Stimulated activated effector memory CD8-positive, alpha-beta T cell treated with anti-CD3 and anti-CD28 coated beads, Interleukin-12 subunit alpha, Interleukin-12 subunit beta, amount 100 ng/mL, for 72 hours (primary cell): ENCODE data around the gene SFMBT1.
"Not testable (repeated sequence)": the region's sequence is repeated elsewhere in the genome, so short reads cannot be mapped to it uniquely, and the experiment has no call there.

Source experiments
- ATAC-seq: fragments of 150-1000 bp; cut with Tn5 transposase; 2 replicates; pipeline ENCODE4 v1.10.0; 2021
- DNase-seq, 2 donors: peaks; one replicate each; pipeline ENCODE4 v3.0.0; 2021 to 2022; ENCODE audit warnings: low spot score in 2 of 2
- H3K27ac Mint-ChIP-seq: one replicate; pipeline ENCODE4 v1.8.0; 2022; ENCODE audit warnings: mild to moderate bottlenecking, mixed read lengths
- H3K36me3 Mint-ChIP-seq: one replicate; pipeline ENCODE4 v1.8.0; 2022; ENCODE audit warnings: mild to moderate bottlenecking, mixed read lengths
- H3K4me1 Mint-ChIP-seq: one replicate; pipeline ENCODE4 v1.8.0; 2022; ENCODE audit warnings: mixed read lengths
- H3K4me3 Mint-ChIP-seq: one replicate; pipeline ENCODE4 v1.8.0; 2022; ENCODE audit warnings: mild to moderate bottlenecking, mixed read lengths
- H3K9me3 Mint-ChIP-seq: one replicate; pipeline ENCODE4 v1.8.0; 2022; ENCODE audit warnings: mixed read lengths

Gene SFMBT1

DNA sequence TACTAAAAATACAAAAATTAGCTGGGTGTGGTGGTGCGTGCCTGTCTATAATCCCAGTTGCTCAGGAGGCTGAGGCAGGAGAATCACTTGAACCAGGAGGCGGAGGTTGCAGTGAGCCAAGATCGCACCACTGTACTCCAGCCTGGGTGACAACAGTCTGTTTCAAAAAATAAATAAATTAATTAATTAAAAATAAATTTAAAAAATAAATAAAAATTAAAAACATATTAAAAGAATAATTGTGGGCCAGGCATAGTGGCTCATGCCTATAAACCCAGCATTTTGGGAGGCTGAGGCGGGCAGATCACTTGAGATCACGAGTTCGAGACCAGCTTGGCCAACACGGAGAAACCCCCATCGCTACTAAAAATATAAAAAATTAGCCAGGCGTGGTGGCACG is 11.5 kb downstream of the SFMBT1 start:
- H3K36me3 Mint-ChIP-seq, DNase-seq, H3K4me3 Mint-ChIP-seq, ATAC-seq, H3K27ac Mint-ChIP-seq, H3K9me3 Mint-ChIP-seq: not testable (repeated sequence)
- H3K4me1 Mint-ChIP-seq = peaks cover 45% of the 10 kb centered on the region

DNA sequence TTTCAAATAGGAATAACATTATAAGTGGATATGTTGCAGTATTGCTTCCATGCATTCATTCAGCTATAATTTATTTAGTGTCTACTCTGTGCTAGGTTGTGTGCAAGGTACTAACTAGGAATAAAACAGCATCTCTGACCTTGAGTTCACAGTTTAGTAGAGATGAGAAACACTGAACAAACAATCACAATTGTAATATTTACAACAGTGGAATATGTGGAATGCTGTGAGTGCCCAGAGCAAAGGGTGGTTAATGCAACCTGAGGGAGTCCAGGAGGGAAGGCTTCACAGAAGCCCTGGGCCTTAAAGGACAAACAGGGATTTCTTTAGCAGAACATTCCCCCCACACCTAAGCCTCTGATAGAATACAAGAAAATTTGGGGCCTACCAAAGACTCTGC is 13.3 kb downstream of the SFMBT1 start:
- no peak for DNase-seq
- H3K4me3 Mint-ChIP-seq = no peak overlapping the region
- H3K4me1 Mint-ChIP-seq = peaks cover 29% of the 10 kb centered on the region
- no peak for ATAC-seq
- H3K27ac Mint-ChIP-seq = no peak overlapping the region
- H3K9me3 Mint-ChIP-seq = no peaks in the 10 kb centered on the region
- peaks cover 5% of the 10 kb centered on the region for H3K36me3 Mint-ChIP-seq

DNA sequence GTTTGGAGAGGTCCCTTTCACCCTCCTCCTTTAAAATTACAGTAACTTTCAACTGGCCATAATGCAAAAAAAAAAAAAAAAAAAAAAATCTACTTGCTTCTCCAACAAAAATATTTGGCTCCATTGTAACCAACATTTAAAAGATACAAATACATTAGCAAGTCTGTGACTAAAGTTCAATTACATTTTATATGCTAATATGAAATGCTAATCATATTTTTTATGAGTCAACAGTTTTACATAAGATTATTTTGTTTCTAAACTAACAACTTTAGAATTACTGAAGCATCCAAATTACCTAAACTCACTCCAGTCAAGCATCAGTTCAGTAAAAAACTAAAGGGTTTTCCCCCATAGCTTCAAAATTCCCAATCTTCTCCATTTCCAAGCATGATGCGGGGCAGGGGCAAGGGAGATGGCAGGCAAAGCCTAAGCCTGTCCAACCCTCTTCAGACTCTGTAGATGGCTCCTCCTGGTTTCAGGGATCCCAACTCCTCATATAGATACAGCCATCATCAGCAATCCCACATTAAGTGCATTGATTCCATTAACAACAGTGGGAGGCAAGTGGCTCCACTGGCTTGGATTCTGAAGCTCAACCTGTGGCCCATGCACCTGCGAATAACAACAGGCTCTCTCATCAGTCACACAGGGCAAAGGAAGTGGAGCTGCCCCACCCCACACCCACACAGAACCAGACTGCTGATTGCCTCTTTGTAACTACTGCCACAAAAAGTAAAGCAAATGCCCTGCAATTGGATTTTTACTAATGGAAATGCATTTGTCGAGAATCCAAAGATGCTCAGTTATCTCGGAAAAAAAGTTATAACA is 15.0 kb downstream of the SFMBT1 start:
- ATAC-seq (peak; percentile 80), DNase-seq (no peak)
- H3K9me3 Mint-ChIP-seq = no peaks in the 10 kb centered on the region
- H3K4me1 Mint-ChIP-seq = peaks cover 24% of the 10 kb centered on the region
- peaks cover 5% of the 10 kb centered on the region for H3K36me3 Mint-ChIP-seq
- peak overlapping the region; percentile 39 for H3K27ac Mint-ChIP-seq
- peak overlapping the region; percentile 5 for H3K4me3 Mint-ChIP-seq

DNA sequence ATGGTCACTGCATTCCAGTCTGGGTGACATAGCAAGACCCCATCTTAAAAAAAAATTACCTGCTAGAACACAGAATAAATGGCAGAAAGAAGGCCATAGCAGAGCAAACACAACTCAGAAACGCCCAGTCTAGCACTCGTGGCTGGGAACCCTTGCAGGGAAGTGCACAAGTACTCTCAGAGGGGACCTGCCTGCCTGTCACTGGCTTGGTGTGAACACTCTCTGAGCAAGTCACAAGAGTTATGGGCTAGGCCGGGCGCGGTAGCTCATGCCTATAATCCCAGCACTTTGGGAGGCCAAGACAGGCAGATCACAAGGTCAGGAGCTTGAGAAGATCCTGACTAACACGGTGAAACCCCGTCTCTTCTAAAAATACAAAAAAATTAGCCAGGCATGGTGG is 17.2 kb downstream of the SFMBT1 start:
- H3K4me3 Mint-ChIP-seq = no peak overlapping the region
- no peaks in the 10 kb centered on the region for H3K9me3 Mint-ChIP-seq
- peaks cover 23% of the 10 kb centered on the region for H3K4me1 Mint-ChIP-seq
- DNase-seq (no peak), ATAC-seq (no peak)
- no peak overlapping the region for H3K27ac Mint-ChIP-seq
- peaks cover 3% of the 10 kb centered on the region for H3K36me3 Mint-ChIP-seq

DNA sequence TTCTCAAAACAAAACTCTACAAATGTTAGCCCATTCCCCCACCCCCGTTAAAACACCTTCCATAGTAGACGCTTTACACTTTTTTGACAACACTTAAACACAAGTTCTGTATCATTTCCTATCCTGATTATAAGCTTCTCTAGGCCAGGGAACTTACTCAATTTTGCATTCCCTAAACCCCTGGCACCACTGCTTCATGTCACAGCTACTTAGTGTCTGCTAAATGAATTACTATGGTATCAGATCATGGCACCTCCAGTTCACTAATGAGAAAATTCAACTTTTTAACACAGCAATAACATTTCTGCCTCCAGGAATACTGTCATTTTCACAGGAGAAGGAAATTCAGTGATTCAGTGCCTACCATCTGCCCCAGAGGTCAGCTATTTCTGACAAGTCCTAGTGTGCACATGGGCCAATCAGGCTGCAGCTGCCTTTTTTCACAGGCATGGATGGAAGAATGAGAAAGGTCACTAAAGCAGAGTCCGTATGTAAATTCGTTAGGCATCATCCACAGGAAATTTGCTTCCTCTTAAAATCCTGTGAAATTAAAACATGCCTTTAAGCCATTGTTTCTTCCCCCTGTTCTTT is 18.5 kb downstream of the SFMBT1 start:
- DNase-seq (no peak), ATAC-seq (no peak)
- Mint-ChIP-seq H3K4me1 (peaks cover 36% of the 10 kb centered on the region), H3K4me3 (no peak overlapping the region), H3K36me3 (no peaks in the 10 kb centered on the region), H3K9me3 (no peaks in the 10 kb centered on the region), H3K27ac (no peak overlapping the region)

DNA sequence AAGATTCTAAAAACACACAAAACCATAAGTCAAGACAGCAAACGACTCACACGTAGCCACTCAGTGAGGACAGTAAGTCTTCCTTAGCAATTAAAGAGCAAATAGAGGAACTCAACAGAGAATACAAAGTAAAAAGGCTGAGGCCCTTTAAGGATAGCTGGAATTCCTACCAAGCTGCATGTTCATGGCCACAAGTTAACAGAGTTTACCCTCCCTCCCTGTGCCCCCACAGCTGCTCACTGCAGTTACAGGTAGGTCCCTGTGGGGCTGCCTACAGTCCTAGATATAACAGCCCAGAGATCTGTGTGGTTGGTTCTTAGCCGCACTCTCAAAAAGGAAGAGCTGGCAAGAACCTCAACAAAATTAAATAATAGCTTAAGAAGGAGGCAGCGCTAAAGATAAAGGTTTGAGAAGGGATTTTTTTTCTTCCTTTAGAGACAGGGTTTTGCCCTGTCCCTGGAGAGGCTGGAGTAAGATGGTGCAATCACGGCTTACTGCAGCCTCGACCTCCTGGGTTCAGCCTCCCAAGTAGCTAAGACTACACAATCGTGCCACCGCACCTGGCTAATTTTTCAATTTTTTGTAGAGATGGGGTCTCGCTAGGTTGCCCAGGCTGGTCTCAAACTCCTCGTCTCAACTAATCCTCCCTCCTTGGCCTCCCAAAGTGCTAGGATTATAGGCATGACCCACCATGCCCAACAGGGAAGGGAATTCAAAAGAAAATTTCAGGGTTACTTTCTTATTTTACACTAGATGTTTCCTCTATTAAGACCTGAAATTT is 19.3 kb downstream of the SFMBT1 start:
- ATAC-seq (no peak), DNase-seq (no peak)
- no peaks in the 10 kb centered on the region for H3K9me3 Mint-ChIP-seq
- H3K4me1 Mint-ChIP-seq = peaks cover 38% of the 10 kb centered on the region
- no peak overlapping the region for H3K4me3 Mint-ChIP-seq
- H3K36me3 Mint-ChIP-seq = no peaks in the 10 kb centered on the region
- H3K27ac Mint-ChIP-seq = no peak overlapping the region

DNA sequence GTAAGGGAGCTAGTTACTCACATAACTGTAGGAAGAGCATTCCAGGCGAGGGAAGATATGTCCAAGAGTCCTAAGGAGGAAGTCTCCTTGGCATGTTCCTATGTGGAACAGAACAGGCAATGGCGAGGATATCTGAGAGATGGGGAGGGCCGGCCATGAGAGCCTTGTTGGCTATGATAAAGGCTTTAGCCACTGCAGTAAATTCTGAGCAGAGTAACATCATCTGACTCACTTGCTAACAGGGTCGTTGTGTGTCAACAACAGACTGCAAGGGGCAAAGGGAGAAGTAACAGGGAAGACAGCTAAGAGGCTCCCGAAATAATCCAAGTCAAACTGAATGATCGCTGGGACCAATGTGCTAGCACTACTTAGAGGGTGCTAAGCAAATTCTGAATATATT is 21.6 kb downstream of the SFMBT1 start:
- DNase-seq = no peak
- Mint-ChIP-seq H3K4me1 (peaks cover 38% of the 10 kb centered on the region), H3K27ac (no peak overlapping the region), H3K36me3 (no peaks in the 10 kb centered on the region), H3K9me3 (no peaks in the 10 kb centered on the region), H3K4me3 (no peak overlapping the region)
- no peak for ATAC-seq

DNA sequence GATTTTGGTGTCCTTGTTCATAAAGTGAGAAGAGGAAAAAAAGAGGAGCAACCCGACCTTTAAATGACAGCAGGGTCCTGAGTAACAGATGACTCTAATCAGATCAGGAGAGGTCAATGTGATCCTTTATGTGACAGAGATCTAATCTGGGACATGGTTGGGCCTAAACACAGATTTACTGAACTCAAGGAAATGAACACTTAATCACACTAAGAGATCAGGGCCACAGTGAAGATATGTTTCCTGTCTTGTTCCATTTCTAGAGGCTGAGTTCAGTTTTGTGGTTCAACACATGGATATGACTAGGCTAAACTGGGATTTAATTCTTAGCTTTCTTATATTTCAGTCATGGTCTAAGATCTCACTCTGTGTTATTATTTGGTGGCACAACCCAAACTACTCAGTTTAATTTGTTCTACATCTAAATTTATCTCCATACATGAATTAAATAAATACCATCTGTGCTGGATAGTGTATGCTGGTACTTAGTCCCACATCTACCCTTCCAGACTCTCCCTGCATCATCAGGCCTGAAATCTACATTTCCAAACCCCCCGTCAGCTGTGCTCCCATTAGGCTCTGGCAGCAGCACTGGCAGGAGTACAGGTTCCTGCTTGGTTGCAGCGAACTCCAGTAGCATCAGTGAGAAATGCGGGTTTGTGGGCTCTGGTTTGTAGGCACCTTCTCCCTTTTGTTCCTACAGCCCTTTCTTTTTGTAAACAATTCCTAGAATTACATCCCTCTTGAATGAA is 22.6 kb downstream of the SFMBT1 start:
- Mint-ChIP-seq H3K4me1 (peaks cover 46% of the 10 kb centered on the region), H3K4me3 (no peak overlapping the region), H3K27ac (no peak overlapping the region), H3K36me3 (no peaks in the 10 kb centered on the region), H3K9me3 (no peaks in the 10 kb centered on the region)
- DNase-seq (no peak), ATAC-seq (peak; percentile 76)

DNA sequence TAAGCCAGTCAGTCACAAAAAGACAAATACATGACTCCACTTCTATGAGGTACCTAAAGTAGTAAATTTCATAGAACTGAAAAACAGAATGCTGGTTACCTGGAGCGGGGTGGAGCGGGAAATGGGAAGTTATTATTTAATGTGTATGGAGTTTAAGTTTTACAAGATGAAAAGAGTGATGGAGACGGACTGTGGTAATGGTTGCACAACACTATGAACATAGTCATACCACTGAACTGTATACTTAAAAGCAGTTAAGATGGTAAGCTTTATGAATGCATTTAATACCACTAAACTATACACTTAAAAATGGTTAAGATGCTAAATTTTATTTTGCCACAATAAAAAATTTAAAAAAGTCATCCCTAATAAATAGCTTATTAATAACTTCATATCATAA is 23.2 kb downstream of the SFMBT1 start:
- no peak overlapping the region for H3K27ac Mint-ChIP-seq
- DNase-seq (no peak), ATAC-seq (no peak)
- no peaks in the 10 kb centered on the region for H3K36me3 Mint-ChIP-seq
- H3K9me3 Mint-ChIP-seq = no peaks in the 10 kb centered on the region
- no peak overlapping the region for H3K4me3 Mint-ChIP-seq
- peaks cover 50% of the 10 kb centered on the region for H3K4me1 Mint-ChIP-seq

DNA sequence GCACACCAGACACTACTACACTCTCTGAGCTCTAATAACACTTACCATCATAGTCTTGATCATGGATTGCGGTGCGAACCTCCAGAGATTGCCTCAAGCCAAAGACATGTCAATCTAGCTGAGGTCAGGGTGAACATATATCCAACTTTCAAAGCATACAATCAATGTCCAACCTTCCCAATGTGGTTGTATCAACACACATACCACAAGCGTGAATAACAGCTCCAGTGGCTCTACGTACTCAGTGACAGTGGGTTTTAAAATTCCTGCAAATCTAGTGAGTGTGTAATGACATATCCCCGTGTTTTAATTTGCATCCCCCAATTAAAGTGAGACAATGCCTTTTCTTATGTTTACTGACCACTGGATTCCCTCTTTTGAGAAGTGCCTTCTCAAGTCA is 29.6 kb downstream of the SFMBT1 start:
- no peak overlapping the region for H3K4me3 Mint-ChIP-seq
- H3K4me1 Mint-ChIP-seq = peaks cover 26% of the 10 kb centered on the region
- H3K36me3 Mint-ChIP-seq = peaks cover 4% of the 10 kb centered on the region
- H3K9me3 Mint-ChIP-seq = no peaks in the 10 kb centered on the region
- DNase-seq (no peak), ATAC-seq (no peak)
- H3K27ac Mint-ChIP-seq = no peak overlapping the region

DNA sequence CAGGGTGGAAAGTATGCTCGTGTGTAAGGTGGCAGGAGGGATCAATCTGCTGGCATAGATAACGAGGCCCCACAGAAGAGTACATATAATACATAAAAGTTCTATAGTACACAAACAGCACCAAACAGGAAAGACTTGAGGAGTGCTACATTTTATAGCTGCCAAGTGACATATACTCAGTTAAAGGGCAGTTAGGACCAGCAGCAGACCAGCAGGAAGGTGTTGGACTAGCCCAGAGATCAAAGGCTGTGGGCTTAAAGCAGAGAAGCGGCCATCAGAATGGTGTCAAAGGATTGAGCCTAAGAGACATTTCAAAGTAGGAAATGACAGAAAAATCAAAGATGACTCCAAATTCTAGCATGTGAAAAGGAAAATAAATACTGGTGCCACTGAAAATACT is 34.5 kb downstream of the SFMBT1 start:
- ATAC-seq (no peak), DNase-seq (no peak)
- H3K9me3 Mint-ChIP-seq = no peaks in the 10 kb centered on the region
- peaks cover 4% of the 10 kb centered on the region for H3K36me3 Mint-ChIP-seq
- peaks cover 7% of the 10 kb centered on the region for H3K4me1 Mint-ChIP-seq
- H3K27ac Mint-ChIP-seq = peak overlapping the region; percentile 13
- no peak overlapping the region for H3K4me3 Mint-ChIP-seq

DNA sequence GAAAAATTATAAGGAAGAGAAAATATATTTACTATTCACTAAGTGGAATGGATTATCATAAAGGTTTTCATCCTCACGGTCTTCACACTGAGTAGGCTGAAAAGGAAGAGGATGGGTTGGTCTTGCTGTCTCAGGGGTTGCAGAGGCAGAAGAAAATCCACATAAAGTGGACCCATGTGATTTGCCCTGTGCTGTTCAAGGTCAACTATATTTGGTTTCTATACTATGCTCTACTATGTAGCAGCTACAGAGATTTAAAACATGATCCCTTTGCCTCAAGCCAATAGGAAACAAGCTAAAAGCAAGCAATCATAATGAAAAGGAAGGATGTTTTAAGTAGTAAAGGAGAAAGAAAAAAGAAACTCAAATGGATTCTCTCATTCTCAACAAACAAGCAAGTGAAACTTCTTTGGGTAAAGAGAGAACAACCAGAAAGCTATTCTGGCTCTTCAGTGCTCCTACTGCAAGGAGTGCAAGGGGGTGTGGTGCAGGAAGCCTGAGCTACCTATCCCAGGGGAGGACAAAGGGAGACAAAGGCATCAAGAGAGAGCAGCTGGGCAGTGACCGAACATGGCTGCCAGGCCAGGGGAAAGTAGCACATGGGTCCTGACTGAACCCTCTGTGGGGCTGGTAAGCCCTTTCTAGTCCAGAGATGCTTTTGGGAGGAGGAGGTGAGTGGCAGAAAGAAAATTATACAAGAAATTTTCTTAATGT is 35.9 kb downstream of the SFMBT1 start:
- H3K4me1 Mint-ChIP-seq = peaks cover 14% of the 10 kb centered on the region
- ATAC-seq (no peak), DNase-seq (no peak)
- no peaks in the 10 kb centered on the region for H3K9me3 Mint-ChIP-seq
- no peak overlapping the region for H3K4me3 Mint-ChIP-seq
- H3K27ac Mint-ChIP-seq = no peak overlapping the region
- H3K36me3 Mint-ChIP-seq = peaks cover 4% of the 10 kb centered on the region

DNA sequence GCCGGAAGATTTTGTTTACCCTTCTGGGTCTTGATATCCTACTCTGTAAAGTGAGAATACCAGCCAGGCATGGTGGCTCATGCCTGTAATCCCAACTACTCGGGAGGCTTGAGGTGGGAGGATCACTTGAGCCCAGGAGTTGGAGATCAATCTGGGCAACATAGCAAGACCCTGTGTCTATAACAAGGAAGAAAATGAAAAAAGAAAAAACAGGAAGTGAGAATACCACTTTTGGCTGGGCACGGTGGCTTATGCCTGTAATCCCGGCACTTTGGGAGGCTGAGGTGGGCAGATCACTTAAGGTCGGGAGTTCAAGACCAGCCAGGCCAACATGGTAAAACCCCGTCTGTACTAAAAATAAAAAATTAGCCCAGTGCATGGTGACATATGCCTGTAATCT is 36.9 kb downstream of the SFMBT1 start:
- no peak overlapping the region for H3K27ac Mint-ChIP-seq
- no peak for ATAC-seq
- no peak overlapping the region for H3K4me3 Mint-ChIP-seq
- no peaks in the 10 kb centered on the region for H3K36me3 Mint-ChIP-seq
- peaks cover 24% of the 10 kb centered on the region for H3K4me1 Mint-ChIP-seq
- no peaks in the 10 kb centered on the region for H3K9me3 Mint-ChIP-seq
- no peak for DNase-seq

DNA sequence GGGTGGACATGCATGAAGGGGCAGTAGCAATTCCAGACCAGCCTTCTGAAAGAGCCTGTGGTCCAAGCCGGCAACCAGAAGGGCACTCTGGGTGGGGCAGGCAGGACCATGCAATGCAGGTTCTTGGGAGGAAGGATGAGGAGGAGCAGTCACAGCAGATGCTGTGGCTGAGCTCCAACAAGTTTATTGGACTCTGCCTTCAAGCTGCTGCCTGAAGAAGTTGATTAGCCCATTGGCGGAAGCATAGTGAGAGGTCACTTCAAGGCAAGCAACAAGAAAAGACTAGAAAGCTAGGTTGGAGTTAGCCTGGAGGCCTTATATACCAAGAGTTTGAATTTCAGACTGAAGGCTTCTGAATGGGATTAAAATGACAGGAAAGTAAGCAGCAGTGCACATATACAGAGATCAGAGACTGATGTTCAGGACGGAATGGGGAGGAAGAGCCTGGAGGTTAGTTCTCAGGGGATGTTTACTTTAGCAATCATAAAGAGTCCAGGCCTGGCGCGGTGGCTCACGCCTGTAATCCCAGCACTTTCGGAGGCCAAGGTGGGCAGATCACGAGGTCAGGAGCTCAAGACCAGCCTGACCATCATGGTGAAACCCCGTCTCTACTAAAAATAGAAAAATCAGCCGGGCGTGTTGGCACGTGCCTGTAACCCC is 39.9 kb downstream of the SFMBT1 start:
- ATAC-seq (no peak), DNase-seq (no peak)
- no peaks in the 10 kb centered on the region for H3K36me3 Mint-ChIP-seq
- peaks cover 25% of the 10 kb centered on the region for H3K4me1 Mint-ChIP-seq
- no peaks in the 10 kb centered on the region for H3K9me3 Mint-ChIP-seq
- H3K27ac Mint-ChIP-seq = no peak overlapping the region
- no peak overlapping the region for H3K4me3 Mint-ChIP-seq
